ENCODE results near the gene ZNF280A. TPM values are rescaled to one million over a fixed set of nuclear protein-coding genes. Genes with fewer than 3 reads are reported as not detected.

ZNF280A gene
- total RNA-seq, 4 donors from 2014 or later = not detected

- TF ChIP-seq CTCF (IDR thresholded peaks at IDR 0.05; ENCODE audit: low read depth) = no peak
Observed at GRCh38 chr22:22465782-22466181, 54.3 kb downstream of the ZNF280A start.

- TF ChIP-seq CTCF (IDR thresholded peaks at IDR 0.05; ENCODE audit: low read depth) = no peak
Observed at GRCh38 chr22:22465094-22465602, 54.9 kb downstream of the ZNF280A start.

- no peak for TF ChIP-seq CTCF (IDR thresholded peaks at IDR 0.05; ENCODE audit: low read depth)
Observed at GRCh38 chr22:22464541-22465054, 55.5 kb downstream of the ZNF280A start.

- TF ChIP-seq CTCF (IDR thresholded peaks at IDR 0.05; ENCODE audit: low read depth) = no peak
Observed at GRCh38 chr22:22463855-22464540, 56.1 kb downstream of the ZNF280A start.

Other genes with a start within 250 kb of the ZNF280A start
- gene ZNF280B, start 11.5 kb downstream of the ZNF280A start, total RNA-seq = under 1 TPM in 2 of 4 donors, not detected in 2; 0.49 to 0.68 TPM
- gene PRAME, start 39.0 kb upstream of the ZNF280A start, total RNA-seq = not detected
- not detected for gene GGTLC2, start 124.3 kb upstream of the ZNF280A start, total RNA-seq